ENCODE data around the gene UBE2F. TPM values are rescaled to one million over a fixed set of nuclear protein-coding genes. Genes with fewer than 3 reads are reported as not detected.

The UBE2F gene
- total RNA-seq, 5 donors from 2014 or later (not counting 1 experiment from before 2014, with no cell fraction given), result 35.1 to 53.6 (median 37.3) TPM

- H3K9me3 ChIP-seq, result no peaks in the 10 kb centered on the region
- no peak overlapping the region for H3K4me3 ChIP-seq (ENCODE audit: control insufficient read depth in 1 of 2, extremely low read depth in 1 of 2, low read length in 1 of 2)
- 20% methylated on average over 1 of the region's 7 CpGs for WGBS (ENCODE audit: insufficient coverage)
- H3K27ac Mint-ChIP-seq, result peak overlapping the region; percentile 59 to 81
- H3K27me3 Mint-ChIP-seq, result no peaks in the 10 kb centered on the region
- ChIA-PET POLR2A (no interaction called here), CTCF (interaction anchor here (0.6 to 1.0 kb wide), 3 partner anchors 14 to 1263 kb away, joined by 3 to 4 read pairs (median 3); no protein-coding TSS in a partner anchor)
- no peaks in the 10 kb centered on the region for H3K27me3 ChIP-seq (replicated peaks in 1 of 2; ENCODE audit: control insufficient read depth in 2 of 2, extremely low read depth in 1 of 2, insufficient read depth in 2 of 2, low read length in 1 of 2)
- peaks cover 7 to 20% of the 10 kb centered on the region in 2 experiments for H3K4me1 ChIP-seq (ENCODE audit: control insufficient read depth in 1 of 2, extremely low read depth in 1 of 2, insufficient read depth in 2 of 2, low read length in 2 of 2)
- H3K9me3 Mint-ChIP-seq, result no peaks in the 10 kb centered on the region
- ATAC-seq (replicated peaks in 1 of 4) (peak in 3 of 4 experiments; percentile 61 to 80 (median 63)), DNase-seq (peak in 3 of 35 experiments; percentile 9 to 31 (median 29))
- H3K36me3 Mint-ChIP-seq, result peaks cover 41% of the 10 kb centered on the region
- peaks cover 34 to 55% (median 45%) of the 10 kb centered on the region in 3 donors for H3K4me1 Mint-ChIP-seq
- peak overlapping the region in 1 of 3 donors; percentile 21 for H3K4me3 Mint-ChIP-seq
- H3K27ac ChIP-seq (ENCODE audit: low read length), result no peak overlapping the region
- peaks cover 3 to 9% of the 10 kb centered on the region in 2 donors for H3K36me3 ChIP-seq (ENCODE audit: control insufficient read depth in 2 of 2, extremely low read depth in 1 of 2, insufficient read depth in 1 of 2, low read length in 1 of 2)
These were observed 36.6 kb downstream of the UBE2F start for GRCh38 chr2:238003234-238004031.

- H3K4me3 ChIP-seq (ENCODE audit: control insufficient read depth in 1 of 2, extremely low read depth in 1 of 2, low read length in 1 of 2), result no peak overlapping the region
- DNase-seq (no peak), ATAC-seq (replicated peaks in 1 of 4) (no peak)
- peaks cover 3 to 9% of the 10 kb centered on the region in 2 donors for H3K36me3 ChIP-seq (ENCODE audit: control insufficient read depth in 2 of 2, extremely low read depth in 1 of 2, insufficient read depth in 1 of 2, low read length in 1 of 2)
- CTCF ChIA-PET, result no interaction called here
- no peak overlapping the region for H3K27ac ChIP-seq (ENCODE audit: low read length)
- Mint-ChIP-seq H3K27me3 (no peaks in the 10 kb centered on the region), H3K27ac (peak overlapping the region; percentile 59 to 81), H3K9me3 (no peaks in the 10 kb centered on the region), H3K4me1 (peaks cover 38 to 56% (median 46%) of the 10 kb centered on the region in 3 donors), H3K4me3 (peak overlapping the region in 1 of 3 donors; percentile 21), H3K36me3 (peaks cover 41% of the 10 kb centered on the region)
- peaks cover 3 to 18% of the 10 kb centered on the region in 2 experiments for H3K4me1 ChIP-seq (ENCODE audit: control insufficient read depth in 1 of 2, extremely low read depth in 1 of 2, insufficient read depth in 2 of 2, low read length in 2 of 2)
- no CpG with 5 or more reads among the region's 3 CpGs for WGBS (ENCODE audit: insufficient coverage)
- POLR2A ChIA-PET, result no interaction called here
- no peaks in the 10 kb centered on the region for H3K27me3 ChIP-seq (replicated peaks in 1 of 2; ENCODE audit: control insufficient read depth in 2 of 2, extremely low read depth in 1 of 2, insufficient read depth in 2 of 2, low read length in 1 of 2)
- no peaks in the 10 kb centered on the region for H3K9me3 ChIP-seq
These were observed 37.4 kb downstream of the UBE2F start for GRCh38 chr2:238004077-238004830.

GRCh38 chr2:238005528-238005927 lies 38.7 kb downstream of the UBE2F start:
- Histone ChIP-seq H3K27me3 (replicated peaks in 1 of 2; ENCODE audit: control insufficient read depth in 2 of 2, extremely low read depth in 1 of 2, insufficient read depth in 2 of 2, low read length in 1 of 2) (no peaks in the 10 kb centered on the region), H3K4me1 (ENCODE audit: control insufficient read depth in 1 of 2, extremely low read depth in 1 of 2, insufficient read depth in 2 of 2, low read length in 2 of 2) (peaks cover 5 to 23% of the 10 kb centered on the region in 2 experiments), H3K4me3 (ENCODE audit: control insufficient read depth in 1 of 2, extremely low read depth in 1 of 2, low read length in 1 of 2) (no peak overlapping the region), H3K9me3 (no peaks in the 10 kb centered on the region), H3K27ac (ENCODE audit: low read length) (no peak overlapping the region), H3K36me3 (ENCODE audit: control insufficient read depth in 2 of 2, extremely low read depth in 1 of 2, insufficient read depth in 1 of 2, low read length in 1 of 2) (peaks cover 3 to 9% of the 10 kb centered on the region in 2 donors)
- no peak overlapping the region for H3K4me3 Mint-ChIP-seq
- peaks cover 37% of the 10 kb centered on the region for H3K36me3 Mint-ChIP-seq
- H3K27me3 Mint-ChIP-seq, result no peaks in the 10 kb centered on the region
- no peaks in the 10 kb centered on the region for H3K9me3 Mint-ChIP-seq
- H3K27ac Mint-ChIP-seq, result no peak overlapping the region
- CTCF ChIA-PET, result no interaction called here
- WGBS (ENCODE audit: insufficient coverage), result no CpG with 5 or more reads among the region's 1 CpG
- peaks cover 48 to 57% (median 51%) of the 10 kb centered on the region in 3 donors for H3K4me1 Mint-ChIP-seq
- POLR2A ChIA-PET, result no interaction called here
- ATAC-seq (replicated peaks in 1 of 4) (no peak), DNase-seq (no peak)

- CTCF ChIA-PET, result no interaction called here
- H3K27me3 ChIP-seq (replicated peaks in 1 of 2; ENCODE audit: control insufficient read depth in 2 of 2, extremely low read depth in 1 of 2, insufficient read depth in 2 of 2, low read length in 1 of 2), result no peaks in the 10 kb centered on the region
- H3K36me3 Mint-ChIP-seq, result peaks cover 45% of the 10 kb centered on the region
- no peak overlapping the region for H3K27ac ChIP-seq (ENCODE audit: low read length)
- H3K4me3 ChIP-seq (ENCODE audit: control insufficient read depth in 1 of 2, extremely low read depth in 1 of 2, low read length in 1 of 2), result no peak overlapping the region
- H3K4me3 Mint-ChIP-seq, result no peak overlapping the region
- no peaks in the 10 kb centered on the region for H3K9me3 ChIP-seq
- ATAC-seq (replicated peaks in 1 of 4) (no peak), DNase-seq (no peak)
- no peak overlapping the region for H3K27ac Mint-ChIP-seq
- POLR2A ChIA-PET, result interaction anchor here in 1 of 2 donors (0.6 kb wide), 1 partner anchor 14 kb away, joined by 3 read pairs; no protein-coding TSS in a partner anchor
- peaks cover 57 to 65% (median 58%) of the 10 kb centered on the region in 3 donors for H3K4me1 Mint-ChIP-seq
- peaks cover 3 to 13% of the 10 kb centered on the region in 2 donors for H3K36me3 ChIP-seq (ENCODE audit: control insufficient read depth in 2 of 2, extremely low read depth in 1 of 2, insufficient read depth in 1 of 2, low read length in 1 of 2)
- peaks cover 5 to 23% of the 10 kb centered on the region in 2 experiments for H3K4me1 ChIP-seq (ENCODE audit: control insufficient read depth in 1 of 2, extremely low read depth in 1 of 2, insufficient read depth in 2 of 2, low read length in 2 of 2)
- H3K9me3 Mint-ChIP-seq, result no peaks in the 10 kb centered on the region
- no peaks in the 10 kb centered on the region for H3K27me3 Mint-ChIP-seq
These were observed 39.7 kb downstream of the UBE2F start for GRCh38 chr2:238006510-238006909.

GRCh38 chr2:238007924-238008323 lies 41.1 kb downstream of the UBE2F start:
- Histone ChIP-seq H3K4me1 (ENCODE audit: control insufficient read depth in 1 of 2, extremely low read depth in 1 of 2, insufficient read depth in 2 of 2, low read length in 2 of 2) (peaks cover 5 to 21% of the 10 kb centered on the region in 2 experiments), H3K27ac (ENCODE audit: low read length) (no peak overlapping the region), H3K9me3 (no peaks in the 10 kb centered on the region), H3K4me3 (ENCODE audit: control insufficient read depth in 1 of 2, extremely low read depth in 1 of 2, low read length in 1 of 2) (no peak overlapping the region), H3K36me3 (ENCODE audit: control insufficient read depth in 2 of 2, extremely low read depth in 1 of 2, insufficient read depth in 1 of 2, low read length in 1 of 2) (peaks cover 3 to 18% of the 10 kb centered on the region in 2 donors), H3K27me3 (replicated peaks in 1 of 2; ENCODE audit: control insufficient read depth in 2 of 2, extremely low read depth in 1 of 2, insufficient read depth in 2 of 2, low read length in 1 of 2) (no peaks in the 10 kb centered on the region)
- ChIA-PET CTCF (no interaction called here), POLR2A (no interaction called here)
- DNase-seq (no peak), ATAC-seq (replicated peaks in 1 of 4) (no peak)
- Mint-ChIP-seq H3K9me3 (no peaks in the 10 kb centered on the region), H3K27me3 (no peaks in the 10 kb centered on the region), H3K36me3 (peaks cover 57% of the 10 kb centered on the region), H3K4me3 (no peak overlapping the region), H3K27ac (no peak overlapping the region), H3K4me1 (peaks cover 54 to 62% (median 55%) of the 10 kb centered on the region in 3 donors)
- 83% methylated on average over 6 of the region's 6 CpGs for WGBS (ENCODE audit: insufficient coverage)

- Mint-ChIP-seq H3K4me3 (peak overlapping the region in 2 of 3 donors; percentile 2 to 32), H3K36me3 (peaks cover 55% of the 10 kb centered on the region), H3K27me3 (no peaks in the 10 kb centered on the region), H3K4me1 (peaks cover 37 to 48% (median 42%) of the 10 kb centered on the region in 3 donors), H3K9me3 (no peaks in the 10 kb centered on the region), H3K27ac (peak overlapping the region in 1 of 2 donors; percentile 13)
- no peak for DNase-seq
- POLR2A ChIA-PET, result interaction anchor here in 1 of 2 donors (0.6 kb wide), 1 partner anchor 11 kb away, joined by 5 read pairs; no protein-coding TSS in a partner anchor
- CTCF ChIA-PET, result interaction anchor here in 1 of 2 donors (0.6 to 0.8 kb wide), 2 partner anchors 10 to 40 kb away, joined by 4 read pairs; no protein-coding TSS in a partner anchor
- no peak overlapping the region for H3K27ac ChIP-seq (ENCODE audit: low read length)
- no peaks in the 10 kb centered on the region for H3K27me3 ChIP-seq (replicated peaks in 1 of 2; ENCODE audit: control insufficient read depth in 2 of 2, extremely low read depth in 1 of 2, insufficient read depth in 2 of 2, low read length in 1 of 2)
- no peaks in the 10 kb centered on the region for H3K9me3 ChIP-seq
- peak in 1 of 4 experiments; percentile 62 for ATAC-seq (replicated peaks in 1 of 4)
- 100% methylated on average over 1 of the region's 2 CpGs for WGBS (ENCODE audit: insufficient coverage)
- H3K4me3 ChIP-seq (ENCODE audit: control insufficient read depth in 1 of 2, extremely low read depth in 1 of 2, low read length in 1 of 2), result no peak overlapping the region
- peaks cover 3 to 11% of the 10 kb centered on the region in 2 experiments for H3K4me1 ChIP-seq (ENCODE audit: control insufficient read depth in 1 of 2, extremely low read depth in 1 of 2, insufficient read depth in 2 of 2, low read length in 2 of 2)
- peaks cover 3 to 29% of the 10 kb centered on the region in 2 donors for H3K36me3 ChIP-seq (ENCODE audit: control insufficient read depth in 2 of 2, extremely low read depth in 1 of 2, insufficient read depth in 1 of 2, low read length in 1 of 2)
These were observed 42.7 kb downstream of the UBE2F start for GRCh38 chr2:238009563-238009962.
